GM19023 (cell line): ENCODE results near the gene MS4A5.
"Not testable (repeated sequence)": the region's sequence is repeated elsewhere in the genome, so short reads cannot be mapped to it uniquely, and the experiment has no call there.

Experiments used
- ATAC-seq: cut with Tn5 transposase; IDR thresholded peaks from one replicate; pipeline ENCODE4 v1.9.1; 2021; ENCODE audit warnings: mild to moderate bottlenecking, moderate library complexity; ENCODE audit not compliant: unreplicated experiment

The MS4A5 gene

GRCh38 chr11:60429272-60429671 lies at the start of gene MS4A5:
MS4A5 (plus strand) TSS chr11:60429572; CDS start chr11:60429675, 103 bp downstream.
- no peak for ATAC-seq

- ATAC-seq, result peak; percentile 96
Measured at GRCh38 chr11:60389279-60389910, 40.0 kb upstream of the MS4A5 start.

- ATAC-seq, result no peak
Measured at GRCh38 chr11:60390419-60390818, 39.0 kb upstream of the MS4A5 start.

GRCh38 chr11:60392361-60392760 lies 37.0 kb upstream of the MS4A5 start:
- no peak for ATAC-seq

- ATAC-seq, result no peak
Measured at GRCh38 chr11:60393016-60393415, 36.4 kb upstream of the MS4A5 start.

- no peak for ATAC-seq
Measured at GRCh38 chr11:60394666-60395380, 34.5 kb upstream of the MS4A5 start.

- no peak for ATAC-seq
Measured at GRCh38 chr11:60396382-60396781, 33.0 kb upstream of the MS4A5 start, which contains the start of gene MS4A14. MS4A14 (plus strand) TSS chr11:60396459; CDS start chr11:60396579, 120 bp downstream.

- no peak for ATAC-seq
Measured at GRCh38 chr11:60396799-60397198, 32.6 kb upstream of the MS4A5 start.

GRCh38 chr11:60420015-60420414 lies 9.4 kb upstream of the MS4A5 start:
- no peak for ATAC-seq

- ATAC-seq, result no peak
Measured at GRCh38 chr11:60422609-60423008, 6.8 kb upstream of the MS4A5 start.

- ATAC-seq, result no peak
Measured at GRCh38 chr11:60428517-60428916, 855 bp upstream of the MS4A5 start.

- no peak for ATAC-seq
Measured at GRCh38 chr11:60431251-60431650, 1.9 kb downstream of the MS4A5 start.

GRCh38 chr11:60433401-60433800 lies 4.0 kb downstream of the MS4A5 start:
- ATAC-seq, result no peak

- ATAC-seq, result no peak
Measured at GRCh38 chr11:60447070-60447469, 17.7 kb downstream of the MS4A5 start.

GRCh38 chr11:60447846-60448245 lies 18.5 kb downstream of the MS4A5 start:
- ATAC-seq, result no peak

GRCh38 chr11:60451185-60451584 lies 21.8 kb downstream of the MS4A5 start:
- ATAC-seq, result not testable (repeated sequence)

GRCh38 chr11:60454212-60454611 lies 24.8 kb downstream of the MS4A5 start:
- no peak for ATAC-seq

GRCh38 chr11:60455531-60456042 lies 26.2 kb downstream of the MS4A5 start, which contains the start of gene MS4A1:
MS4A1 (plus strand) TSS chr11:60455847; CDS start chr11:60462375, 6,528 bp downstream.
- peak; percentile 85 for ATAC-seq

GRCh38 chr11:60457576-60457975 lies 28.2 kb downstream of the MS4A5 start:
- ATAC-seq, result peak; percentile 40

- ATAC-seq, result no peak
Measured at GRCh38 chr11:60459345-60459744, 30.0 kb downstream of the MS4A5 start.

- no peak for ATAC-seq
Measured at GRCh38 chr11:60468829-60469228, 39.5 kb downstream of the MS4A5 start.

GRCh38 chr11:60469723-60470122 lies 40.4 kb downstream of the MS4A5 start:
- ATAC-seq, result no peak
